K562 (cell line): ENCODE results near the gene PDE6G. TPM values are rescaled to one million over a fixed set of nuclear protein-coding genes. Genes with fewer than 3 reads are reported as not detected.
A peak's percentile ranks its signal among the peaks of the same experiment; 100 is the strongest.

Experiments
- BRCA1 ChIP-seq, 2 experiments: fragments of 450-650 bp in 1 of 2; sonication (generic) in 1 of 2; formaldehyde crosslinking in 1 of 2; IDR thresholded peaks; 2 replicates each; pipeline versions ENCODE4 v1.5.0 to v1.6.1; 2017 to 2020; ENCODE audit warnings: mild to moderate bottlenecking in 1 of 2, missing genetic modification reagents in 1 of 2
- CBX1 ChIP-seq: sonication (generic); IDR thresholded peaks from 2 replicates; pipeline ENCODE4 v1.6.1; 2016; ENCODE audit warnings: antibody characterized with exemption, low read depth, mild to moderate bottlenecking
- CCNT2 ChIP-seq: IDR thresholded peaks from 2 replicates; pipeline ENCODE4 v1.6.1; 2011; ENCODE audit warnings: borderline replicate concordance, low read depth, mild to moderate bottlenecking, moderate library complexity, mixed read lengths, low read length; ENCODE audit not compliant: insufficient read length; ENCODE audit errors: extremely low read depth
- CEBPB ChIP-seq: fragments of 450-650 bp; IDR thresholded peaks from 2 replicates; pipeline ENCODE4 v1.6.1; 2016; ENCODE audit warnings: missing genetic modification characterization, missing compliant biosample characterization
- DNMT1 ChIP-seq: fragments of 450-650 bp; IDR thresholded peaks from 2 replicates; pipeline ENCODE4 v1.6.1; 2016; ENCODE audit warnings: antibody characterized with exemption, mild to moderate bottlenecking
- ESRRB ChIP-seq: fragments of 250-450 bp; sonication (Bioruptor Pico); IDR thresholded peaks from 2 replicates; pipeline ENCODE4 v1.5.0; 2020; ENCODE audit warnings: mild to moderate bottlenecking, moderate library complexity, borderline replicate concordance
- ETV1 ChIP-seq: fragments of 450-650 bp; conservative IDR thresholded peaks from 2 replicates; pipeline ENCODE4 v1.6.1; 2016; ENCODE audit warnings: missing genetic modification characterization, control low read depth, low read depth, missing compliant biosample characterization
- FOXM1 ChIP-seq, 2 experiments: fragments of 450-650 bp in 1 of 2; sonication (generic) in 1 of 2; formaldehyde crosslinking in 1 of 2; IDR thresholded peaks; 2 replicates each; pipeline versions ENCODE4 v1.6.1 to v1.9.0; 2017 to 2022; ENCODE audit warnings: low read depth in 2 of 2, mild to moderate bottlenecking in 2 of 2, missing genetic modification reagents in 1 of 2, moderate library complexity in 1 of 2
- MED1 ChIP-seq: sonication (generic); formaldehyde crosslinking; IDR thresholded peaks from 2 replicates; pipeline ENCODE4 v1.8.1; 2023; ENCODE audit warnings: missing genetic modification reagents, borderline replicate concordance
- PRPF4 ChIP-seq: fragments of 200-400 bp; formaldehyde crosslinking; IDR thresholded peaks from one replicate; pipeline ENCODE4 v1.6.1; 2017; ENCODE audit warnings: low read length, low read depth, mild to moderate bottlenecking; ENCODE audit not compliant: insufficient read depth, poor library complexity, severe bottlenecking
- RNF2 ChIP-seq: sonication (generic); IDR thresholded peaks from 2 replicates; pipeline ENCODE4 v1.6.1; 2016
- SRF ChIP-seq, 2 experiments: fragments of 250-450, 450-650 bp in 1 of 2; sonication (Bioruptor Pico) in 1 of 2; sonication (generic) in 1 of 2; formaldehyde crosslinking; IDR thresholded peaks; 2 replicates each; pipeline versions ENCODE4 v1.5.0 to v1.5.1; 2020 to 2022; ENCODE audit warnings: mild to moderate bottlenecking in 1 of 2, missing genetic modification reagents in 1 of 2
- STAT5A ChIP-seq: IDR thresholded peaks from 2 replicates; pipeline ENCODE4 v1.6.1; 2012; ENCODE audit warnings: low read length, inconsistent platforms, borderline replicate concordance
- TBP ChIP-seq: optimal IDR thresholded peaks from 2 replicates; pipeline ENCODE3; 2011; ENCODE audit warnings: low read depth, low read length, improper control_type of control experiment
- ZNF311 ChIP-seq: fragments of 250-450 bp; sonication (Bioruptor Pico); IDR thresholded peaks from 2 replicates; pipeline ENCODE4 v1.4.0; 2020; ENCODE audit warnings: mild to moderate bottlenecking, moderate library complexity
- ZNF507 ChIP-seq: conservative IDR thresholded peaks from 2 replicates; pipeline ENCODE4 v1.6.1; 2017; ENCODE audit warnings: missing genetic modification characterization, missing compliant biosample characterization
- ZSCAN29 ChIP-seq: fragments of 450-650 bp; IDR thresholded peaks from 2 replicates; pipeline ENCODE4 v1.6.1; 2017
- polyA plus RNA-seq, 8 experiments: library from polyadenylated mRNA; depleted of rRNA in 4 of 8; stranded (reverse) in 5 of 8; unstranded in 3 of 8; fragments of >200 nt; fragmentation: Nextera tagmentation in 2 of 8; fragmentation: Illumina TruSeq in 1 of 8; extraction: Ambion mirVana in 2 of 8; extraction: Trizol in 1 of 8; gene quantifications; 2 replicates each; pipeline versions ENCODE4 v1.2.1 to v1.2.3, GENCODE V29; 2011 to 2014; ENCODE audit warnings: inconsistent platforms in 1 of 8, missing spikeins in 1 of 8
- total RNA-seq, 7 experiments: library from RNA; depleted of rRNA in 6 of 7; stranded (reverse); fragments of >200 nt in 6 of 7; fragmentation: Illumina TruSeq in 2 of 7; extraction: Trizol in 2 of 7; gene quantifications; 2 replicates each; pipeline versions ENCODE4 v1.2.1 to v1.2.3, GENCODE V29; 2011 to 2021; ENCODE audit warnings: low replicate concordance in 1 of 7
- TF ChIP-seq, protein P1 (sequence below): IDR thresholded peaks from 2 replicates; pipeline ENCODE4 v1.6.1; 2012; ENCODE audit warnings: low read depth, low read length, improper control_type of control experiment, borderline replicate concordance
- TF ChIP-seq, protein P2 (sequence below), 2 experiments: fragments of 250-450 bp in 1 of 2; fragments of 450-650 bp in 1 of 2; sonication (Bioruptor Pico) in 1 of 2; IDR thresholded peaks; 2 replicates each; pipeline versions ENCODE4 v1.6.1 to v1.8.0; 2016 to 2021; ENCODE audit warnings: mild to moderate bottlenecking in 2 of 2, moderate library complexity in 2 of 2, missing compliant biosample characterization in 1 of 2, missing genetic modification characterization in 1 of 2
- TF ChIP-seq, protein P3 (sequence below): sonication (generic); formaldehyde crosslinking; IDR thresholded peaks from 2 replicates; pipeline ENCODE4 v1.8.1; 2023; ENCODE audit warnings: mild to moderate bottlenecking, missing genetic modification reagents
- TF ChIP-seq, protein P4 (sequence below): sonication (generic); formaldehyde crosslinking; IDR thresholded peaks from 2 replicates; pipeline ENCODE4 v1.8.0; 2022; ENCODE audit warnings: mild to moderate bottlenecking, missing genetic modification reagents

The PDE6G gene
- total and polyA plus RNA-seq, 9 of the 15 experiments (the other 6 are each of a cell fraction or from before 2014, with no cell fraction given) = 0.14 to 0.59 TPM; not detected in 7

DNA sequence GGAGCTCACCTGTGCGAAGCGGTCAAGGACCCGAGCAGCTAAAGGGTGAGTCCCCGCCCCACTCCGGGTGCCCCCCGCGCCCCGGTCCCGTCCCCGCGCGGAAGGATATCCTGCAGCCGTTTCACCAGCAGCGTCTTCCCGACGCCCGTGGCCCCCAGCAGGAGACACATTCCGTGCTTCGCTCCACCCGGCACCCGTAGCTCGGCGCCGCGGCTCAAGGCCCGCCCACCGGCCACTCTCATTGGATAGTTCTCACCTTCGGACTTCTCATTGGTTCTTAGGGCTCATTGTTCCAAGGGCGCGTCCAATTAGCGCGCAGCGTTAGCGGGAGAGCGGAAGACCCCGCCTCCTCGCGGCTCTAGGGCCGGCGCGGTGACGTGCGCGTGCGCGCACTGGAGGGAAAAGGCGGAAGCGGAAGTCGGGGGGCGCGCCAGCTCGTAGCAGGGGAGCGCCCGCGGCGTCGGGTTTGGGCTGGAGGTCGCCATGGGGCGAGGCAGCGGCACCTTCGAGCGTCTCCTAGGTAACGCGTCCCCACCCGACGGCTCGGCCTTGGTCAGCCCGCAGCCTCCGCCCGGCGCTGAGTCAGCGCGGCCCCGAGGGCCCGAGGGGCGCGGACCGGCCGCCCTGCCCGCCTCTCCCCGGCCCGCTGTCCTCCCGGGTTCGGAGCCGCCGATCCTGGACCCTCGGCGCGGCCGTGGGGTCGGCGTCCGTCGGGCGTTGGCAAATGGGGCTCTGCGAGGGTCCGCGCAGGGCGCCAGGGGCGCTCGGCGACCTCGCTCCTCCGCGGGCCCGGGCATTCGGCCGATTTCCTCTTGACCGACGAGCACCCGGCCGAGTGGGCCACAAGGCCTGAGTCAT lies 27.5 kb upstream of the PDE6G start, which contains the start of the genes ARL16 and HGS (continued):
- TF ChIP-seq, protein P1, sequence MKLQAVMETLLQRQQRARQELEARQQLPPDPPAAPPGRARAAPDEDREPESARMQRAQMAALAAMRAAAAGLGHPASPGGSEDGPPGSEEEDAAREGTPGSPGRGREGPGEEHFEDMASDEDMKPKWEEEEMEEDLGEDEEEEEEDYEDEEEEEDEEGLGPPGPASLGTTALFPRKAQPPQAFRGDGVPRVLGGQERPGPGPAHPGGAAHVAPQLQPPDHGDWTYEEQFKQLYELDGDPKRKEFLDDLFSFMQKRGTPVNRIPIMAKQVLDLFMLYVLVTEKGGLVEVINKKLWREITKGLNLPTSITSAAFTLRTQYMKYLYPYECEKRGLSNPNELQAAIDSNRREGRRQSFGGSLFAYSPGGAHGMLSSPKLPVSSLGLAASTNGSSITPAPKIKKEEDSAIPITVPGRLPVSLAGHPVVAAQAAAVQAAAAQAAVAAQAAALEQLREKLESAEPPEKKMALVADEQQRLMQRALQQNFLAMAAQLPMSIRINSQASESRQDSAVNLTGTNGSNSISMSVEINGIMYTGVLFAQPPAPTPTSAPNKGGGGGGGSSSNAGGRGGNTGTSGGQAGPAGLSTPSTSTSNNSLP = no peak
- TF ChIP-seq CEBPB (tag) = no peak
- TF ChIP-seq PRPF4 = no peak
- TF ChIP-seq ZSCAN29 = no peak
- no peak for TF ChIP-seq DNMT1
- TF ChIP-seq, protein P2, sequence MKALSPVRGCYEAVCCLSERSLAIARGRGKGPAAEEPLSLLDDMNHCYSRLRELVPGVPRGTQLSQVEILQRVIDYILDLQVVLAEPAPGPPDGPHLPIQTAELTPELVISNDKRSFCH (CRISPR knock-in tag; IDR thresholded peaks at IDR 0.05) = no peak
- TF ChIP-seq, protein P2 (tag; IDR thresholded peaks at IDR 0.05) = no peak
- TF ChIP-seq CCNT2 = peak; percentile 31
- peak in 1 of 2 experiments; percentile 54; a peak in 1 of 4 replicates for TF ChIP-seq SRF (CRISPR knock-in tag; IDR thresholded peaks at IDR 0.05)
- no peak; the same call in 1 of the 2 replicates for TF ChIP-seq FOXM1 (IDR thresholded peaks at IDR 0.05; ENCODE audit: low read depth)
- no peak for TF ChIP-seq FOXM1 (CRISPR knock-in tag; IDR thresholded peaks at IDR 0.05; ENCODE audit: low read depth)
- TF ChIP-seq TBP = peak; percentile 58
- TF ChIP-seq ETV1 (tag) = no peak
- no peak for TF ChIP-seq BRCA1 (IDR thresholded peaks at IDR 0.05)
- no peak for TF ChIP-seq BRCA1 (CRISPR knock-in tag; IDR thresholded peaks at IDR 0.05)
- TF ChIP-seq ESRRB (CRISPR knock-in tag) = no peak
- no peak for TF ChIP-seq MED1 (CRISPR knock-in tag)
- no peak for TF ChIP-seq STAT5A
- no peak for TF ChIP-seq ZNF311
- no peak for TF ChIP-seq ZNF507 (tag)
- TF ChIP-seq, protein P3, sequence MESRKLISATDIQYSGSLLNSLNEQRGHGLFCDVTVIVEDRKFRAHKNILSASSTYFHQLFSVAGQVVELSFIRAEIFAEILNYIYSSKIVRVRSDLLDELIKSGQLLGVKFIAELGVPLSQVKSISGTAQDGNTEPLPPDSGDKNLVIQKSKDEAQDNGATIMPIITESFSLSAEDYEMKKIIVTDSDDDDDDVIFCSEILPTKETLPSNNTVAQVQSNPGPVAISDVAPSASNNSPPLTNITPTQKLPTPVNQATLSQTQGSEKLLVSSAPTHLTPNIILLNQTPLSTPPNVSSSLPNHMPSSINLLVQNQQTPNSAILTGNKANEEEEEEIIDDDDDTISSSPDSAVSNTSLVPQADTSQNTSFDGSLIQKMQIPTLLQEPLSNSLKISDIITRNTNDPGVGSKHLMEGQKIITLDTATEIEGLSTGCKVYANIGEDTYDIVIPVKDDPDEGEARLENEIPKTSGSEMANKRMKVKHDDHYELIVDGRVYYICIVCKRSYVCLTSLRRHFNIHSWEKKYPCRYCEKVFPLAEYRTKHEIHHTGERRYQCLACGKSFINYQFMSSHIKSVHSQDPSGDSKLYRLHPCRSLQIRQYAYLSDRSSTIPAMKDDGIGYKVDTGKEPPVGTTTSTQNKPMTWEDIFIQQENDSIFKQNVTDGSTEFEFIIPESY (CRISPR knock-in tag) = no peak
- TF ChIP-seq, protein P4, sequence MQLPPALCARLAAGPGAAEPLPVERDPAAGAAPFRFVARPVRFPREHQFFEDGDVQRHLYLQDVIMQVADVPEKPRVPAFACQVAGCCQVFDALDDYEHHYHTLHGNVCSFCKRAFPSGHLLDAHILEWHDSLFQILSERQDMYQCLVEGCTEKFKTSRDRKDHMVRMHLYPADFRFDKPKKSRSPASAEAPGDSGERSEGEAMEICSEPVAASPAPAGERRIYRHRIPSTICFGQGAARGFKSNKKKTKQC (CRISPR knock-in tag) = peak; percentile 30; the same call in 1 of the 2 replicates
- no peak for TF ChIP-seq CBX1
- peak; percentile 42; the same call in 1 of the 2 replicates for TF ChIP-seq RNF2
